HG02623 (cell line): ENCODE results near the gene RANBP3L.
"Not testable (repeated sequence)": the region's sequence is repeated elsewhere in the genome, so short reads cannot be mapped to it uniquely, and the experiment has no call there.

Source experiments
- ATAC-seq: cut with Tn5 transposase; IDR thresholded peaks from one replicate; pipeline ENCODE4 v1.9.1; 2021; ENCODE audit warnings: moderate library complexity; ENCODE audit not compliant: unreplicated experiment

RANBP3L gene

DNA sequence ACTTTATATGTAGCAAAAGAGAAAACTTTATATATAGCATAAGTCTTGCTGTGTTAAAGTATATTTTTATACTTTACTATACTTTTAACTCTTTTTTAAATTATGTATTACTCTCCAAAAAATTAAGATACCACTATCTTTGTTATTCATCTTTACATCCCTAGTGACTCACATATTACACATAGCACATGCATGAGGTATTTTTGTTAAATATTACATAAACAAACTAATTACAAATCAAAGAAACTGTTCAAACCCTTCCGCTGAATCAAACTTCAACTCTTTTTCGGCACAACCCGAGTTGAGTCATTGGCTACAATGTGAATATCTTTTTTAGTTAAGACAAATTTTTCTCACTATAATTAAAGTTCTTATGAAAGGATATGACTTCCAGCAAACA, 92.0 kb downstream of the RANBP3L start:
- no peak for ATAC-seq

GRCh38 chr5:36208786-36209185, 92.9 kb downstream of the RANBP3L start:
- no peak for ATAC-seq

- no peak for ATAC-seq
Measured at GRCh38 chr5:36206913-36207312, 94.8 kb downstream of the RANBP3L start.

- no peak for ATAC-seq
Measured at GRCh38 chr5:36205329-36205728, 96.4 kb downstream of the RANBP3L start.

- no peak for ATAC-seq
Measured at GRCh38 chr5:36202521-36202961, 99.2 kb downstream of the RANBP3L start.

- no peak for ATAC-seq
Measured at GRCh38 chr5:36200513-36200912, 101.2 kb downstream of the RANBP3L start.

GRCh38 chr5:36199620-36200019, 102.1 kb downstream of the RANBP3L start:
- ATAC-seq = no peak

DNA sequence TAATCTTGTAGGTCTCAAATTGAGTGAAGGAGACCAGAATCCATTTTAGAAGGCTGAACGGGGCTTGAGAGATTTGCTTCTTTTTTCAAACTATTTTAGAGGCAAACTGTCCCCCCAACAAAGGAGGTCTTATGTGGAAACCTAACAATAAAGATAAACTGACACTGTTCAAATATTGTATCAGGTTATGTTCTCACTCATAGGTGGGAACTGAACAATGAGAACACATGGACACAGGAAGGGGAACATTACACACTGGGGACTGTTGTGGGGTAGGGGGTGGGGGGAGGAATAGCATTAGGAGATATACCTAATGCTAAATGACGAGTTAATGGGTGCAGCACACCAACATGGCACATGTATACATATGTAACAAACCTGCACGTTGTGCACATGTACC, 102.9 kb downstream of the RANBP3L start:
- not testable (repeated sequence) for ATAC-seq
